Astrocyte of the spinal cord (primary cell): ENCODE measurements around the gene PLS3.

Experiments
- DNase-seq: peaks from one replicate; pipeline ENCODE4 v3.0.0; 2011; ENCODE audit warnings: low read depth, low spot score
- H3K4me3 ChIP-seq: 2 replicates; pipeline ENCODE4 v1.5.1; 2011; ENCODE audit warnings: low read depth, mild to moderate bottlenecking, low read length, moderate library complexity
- CTCF ChIP-seq: IDR thresholded peaks from 2 replicates; pipeline ENCODE4 v1.5.1; 2012; ENCODE audit warnings: low read depth, mild to moderate bottlenecking, low read length, inconsistent platforms
- in situ Hi-C: cut with HindIII; loops from 2 replicates; pipeline ENCODE4 v1.10.0; 2017; ENCODE audit warnings: low sequenced_read_pairs

PLS3 gene

GRCh38 chrX:115589419-115589818 lies 28.4 kb downstream of the PLS3 start:
- no peak for DNase-seq
- in situ Hi-C loops, result no loop called here
- H3K4me3 ChIP-seq, result no peak overlapping the region
- no peak for TF ChIP-seq CTCF

- no peak for DNase-seq
- no peak overlapping the region for H3K4me3 ChIP-seq
- TF ChIP-seq CTCF, result no peak
- in situ Hi-C loops, result no loop called here
Measured at GRCh38 chrX:115591420-115591819, 30.4 kb downstream of the PLS3 start.

- no peak for TF ChIP-seq CTCF
- DNase-seq, result no peak
- no peak overlapping the region for H3K4me3 ChIP-seq
- in situ Hi-C loops, result no loop called here
Measured at GRCh38 chrX:115591856-115592842, 31.2 kb downstream of the PLS3 start.

- TF ChIP-seq CTCF, result no peak
- peak overlapping the region; percentile 30 for H3K4me3 ChIP-seq
- peak; percentile 48 for DNase-seq
- in situ Hi-C loops, result no loop called here
Measured at GRCh38 chrX:115592997-115593734, 32.2 kb downstream of the PLS3 start.

GRCh38 chrX:115595049-115595448 lies 34.1 kb downstream of the PLS3 start:
- DNase-seq, result no peak
- in situ Hi-C loops, result no loop called here
- H3K4me3 ChIP-seq, result peak overlapping the region; percentile 44
- TF ChIP-seq CTCF, result no peak

GRCh38 chrX:115598556-115598955 lies 37.6 kb downstream of the PLS3 start:
- in situ Hi-C loops, result no loop called here
- no peak for TF ChIP-seq CTCF
- H3K4me3 ChIP-seq, result no peak overlapping the region
- DNase-seq, result no peak
